Endometrial microvascular endothelial cells (primary cell): Measurements from ENCODE around the gene KLHL7. TPM values are rescaled to one million over a fixed set of nuclear protein-coding genes. Genes with fewer than 3 reads are reported as not detected.
"Not testable (repeated sequence)": the region's sequence is repeated elsewhere in the genome, so short reads cannot be mapped to it uniquely, and the experiment has no call there.

ENCODE experiments used
- in situ Hi-C: cut with HindIII; loops from 2 replicates; pipeline ENCODE4 v1.10.0; 2017; ENCODE audit warnings: low sequenced_read_pairs, low pct_unique_long_range_greater_than_20kb; ENCODE audit errors: inconsistent ontology term
- total RNA-seq: library from RNA; depleted of rRNA; stranded (reverse); fragments of >200 nt; gene quantifications from one replicate; pipeline ENCODE4 v1.2.3, GENCODE V29; 2015; ENCODE audit errors: inconsistent ontology term

KLHL7 gene
- total RNA-seq, 1 donor from 2014 or later, result 29.5 TPM

- in situ Hi-C loops, result no loop called here
Measured at GRCh38 chr7:23207021-23207420, 101.4 kb downstream of the KLHL7 start.

DNA sequence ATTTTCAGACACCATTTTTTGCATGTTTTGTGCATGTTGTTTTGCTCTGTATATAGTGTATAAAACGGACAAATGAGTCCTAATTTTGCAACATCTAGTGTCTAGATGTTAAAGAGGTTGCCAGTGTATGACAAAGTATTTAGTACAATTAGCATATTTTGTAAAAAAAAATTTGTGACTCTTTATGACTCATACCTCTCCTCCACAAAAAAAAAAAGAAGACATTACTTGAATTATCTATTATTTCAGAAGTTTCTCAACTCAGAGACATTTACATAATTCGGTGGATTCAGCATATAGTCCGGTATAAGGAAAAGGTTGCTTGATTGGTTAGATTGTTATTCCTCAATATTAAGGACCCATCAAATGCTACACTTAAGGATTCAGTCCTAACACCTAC is 102.3 kb downstream of the KLHL7 start:
- in situ Hi-C loops, result no loop called here

- in situ Hi-C loops, result no loop called here
Measured at GRCh38 chr7:23208316-23208715, 102.7 kb downstream of the KLHL7 start.

DNA sequence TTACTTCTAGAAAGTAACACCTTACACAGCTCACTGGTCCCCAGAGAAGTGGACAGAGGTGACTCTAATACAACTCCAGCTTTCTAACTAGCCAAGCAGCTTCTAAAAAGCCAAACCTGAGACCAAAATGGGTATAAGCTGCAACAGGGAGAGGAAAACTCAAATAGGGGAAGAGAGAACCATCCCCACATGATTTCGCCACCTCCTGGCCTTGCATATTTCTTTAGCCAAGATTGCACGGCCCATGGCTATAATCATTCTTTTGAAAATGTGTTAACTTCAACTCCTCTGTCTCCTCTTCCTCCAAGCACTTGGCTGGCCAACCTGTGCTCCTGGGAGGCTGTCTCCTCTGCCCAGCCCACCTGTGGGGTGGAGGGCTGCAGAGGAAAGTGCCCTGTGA is 104.9 kb downstream of the KLHL7 start:
- in situ Hi-C loops, result no loop called here

DNA sequence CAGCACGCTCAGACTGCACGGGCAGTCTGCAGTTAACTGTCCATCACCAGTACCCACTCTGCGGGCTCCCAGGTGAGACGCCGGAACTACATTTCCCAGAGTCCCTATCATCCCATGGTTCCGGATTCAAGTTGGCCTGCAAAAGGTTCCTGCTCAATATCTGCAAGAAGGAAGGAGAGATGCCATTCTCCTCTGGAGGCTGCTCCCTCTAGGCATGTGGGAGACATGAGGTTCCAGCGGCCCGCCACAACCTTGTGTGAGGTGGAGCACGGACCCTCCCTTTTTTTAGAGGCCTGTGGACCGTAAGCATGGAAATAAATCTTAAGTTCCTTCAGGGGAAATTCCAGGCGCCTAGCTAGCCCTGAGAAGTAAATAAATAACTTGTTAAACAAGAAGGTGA is 106.0 kb downstream of the KLHL7 start:
- in situ Hi-C loops, result no loop called here

- in situ Hi-C loops, result no loop called here
Measured at GRCh38 chr7:23212395-23212794, 106.8 kb downstream of the KLHL7 start.

DNA sequence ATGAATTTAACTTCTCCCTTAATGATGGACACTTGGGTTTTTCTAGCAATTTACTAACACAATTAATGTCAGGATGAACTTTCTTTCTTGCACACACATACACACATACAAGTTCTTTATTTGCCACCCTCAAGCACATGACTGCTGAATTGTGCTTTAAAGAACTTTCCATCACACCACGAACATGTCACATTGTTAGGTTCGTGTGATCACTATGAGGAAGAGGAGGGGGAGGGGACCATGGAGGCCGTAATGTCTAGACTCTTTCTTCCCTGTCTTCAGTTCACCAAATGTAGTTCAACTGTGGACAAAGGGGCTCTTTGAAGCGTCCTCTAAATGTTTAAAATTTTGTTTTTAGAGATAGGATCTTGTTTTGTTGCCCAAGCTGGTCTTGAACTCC is 107.3 kb downstream of the KLHL7 start:
- in situ Hi-C loops, result no loop called here

GRCh38 chr7:23213755-23214154 is 108.2 kb downstream of the KLHL7 start:
- in situ Hi-C loops, result no loop called here

- in situ Hi-C loops, result no loop called here
Measured at GRCh38 chr7:23214423-23214822, 108.8 kb downstream of the KLHL7 start.

- in situ Hi-C loops, result no loop called here
Measured at GRCh38 chr7:23214938-23215337, 109.4 kb downstream of the KLHL7 start.

DNA sequence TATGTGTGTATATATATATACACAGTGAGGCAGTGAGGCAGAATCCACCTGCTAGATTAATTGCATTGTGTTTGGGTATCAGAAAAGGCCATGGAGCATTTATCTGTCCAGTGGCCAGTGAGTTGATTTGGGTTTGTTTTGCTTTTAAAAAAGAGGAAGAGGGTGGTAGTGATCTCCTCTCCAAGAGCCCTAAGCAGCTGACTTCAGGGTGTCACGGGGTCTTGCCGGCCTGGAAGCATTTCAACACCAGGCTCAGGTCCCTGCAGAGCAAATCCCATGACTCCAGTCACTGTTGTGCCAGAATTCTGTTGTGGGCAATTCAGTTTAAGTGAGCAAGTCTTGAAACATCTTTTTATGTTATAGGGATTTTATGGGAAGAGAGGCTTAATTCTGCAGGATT is 110.4 kb downstream of the KLHL7 start:
- in situ Hi-C loops, result no loop called here

DNA sequence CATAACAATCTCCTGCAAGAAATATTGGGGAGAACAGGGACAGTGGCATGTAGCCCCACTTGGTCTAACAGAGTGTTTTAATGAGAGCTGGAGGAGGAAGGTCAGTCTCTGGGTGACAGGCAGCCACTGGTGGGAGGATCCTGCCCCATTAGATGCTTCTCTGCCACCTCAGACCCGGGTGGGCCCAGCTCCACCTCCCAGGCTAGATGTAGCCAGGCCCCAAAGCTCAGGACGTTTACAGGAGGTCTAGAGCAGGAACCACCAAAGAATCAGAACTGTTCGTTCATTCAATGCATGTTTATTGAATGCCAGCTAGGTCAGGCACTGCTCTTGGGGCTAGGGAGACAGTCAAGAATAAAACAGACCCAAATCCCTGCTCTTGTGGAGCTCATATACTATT is 112.6 kb downstream of the KLHL7 start:
- in situ Hi-C loops, result no loop called here

DNA sequence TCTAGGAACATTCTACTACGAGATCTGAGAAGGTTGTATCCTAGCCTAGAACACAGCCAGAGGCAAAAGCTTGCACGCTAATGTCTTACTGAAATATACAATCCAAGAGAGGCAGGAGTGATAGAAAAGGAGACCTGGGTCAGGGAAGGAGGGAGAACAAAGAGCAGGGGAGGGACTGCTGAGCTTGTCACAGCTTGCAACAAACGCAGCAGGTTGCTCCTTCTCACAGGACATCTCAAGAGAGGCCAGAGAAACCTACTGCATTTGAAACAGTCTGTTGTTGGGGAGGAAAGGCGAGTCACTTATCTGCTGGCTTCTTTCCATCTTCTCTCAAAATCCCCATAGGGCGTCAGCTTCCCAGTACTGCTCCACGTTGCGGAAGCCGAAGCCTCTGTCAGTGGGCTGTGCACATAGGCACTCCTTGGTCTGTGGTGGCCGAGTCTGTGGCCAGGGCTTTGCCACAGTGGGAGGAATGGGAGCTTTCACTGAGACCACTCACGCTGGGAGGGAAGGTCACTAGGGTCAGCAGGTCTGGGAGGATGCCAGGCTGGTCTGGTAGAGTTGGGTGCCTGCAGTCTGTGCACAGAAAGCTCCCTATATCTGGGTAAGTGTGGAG is 115.2 kb downstream of the KLHL7 start:
- in situ Hi-C loops, result no loop called here

- in situ Hi-C loops, result no loop called here
Measured at GRCh38 chr7:23222439-23223030, 117.0 kb downstream of the KLHL7 start.

GRCh38 chr7:23224364-23224763 is 118.8 kb downstream of the KLHL7 start:
- in situ Hi-C loops, result not testable (repeated sequence)

- in situ Hi-C loops, result no loop called here
Measured at GRCh38 chr7:23226844-23227450, 121.4 kb downstream of the KLHL7 start.

Other genes starting within 250 kb of the KLHL7 start
- gene HYCC1, start 91.7 kb upstream of the KLHL7 start, total RNA-seq, result 59.3 TPM
- gene NUP42, start 76.3 kb downstream of the KLHL7 start, total RNA-seq, result 48.2 TPM
- gene GPNMB, start 141.0 kb downstream of the KLHL7 start, total RNA-seq, result 1.0 TPM
- 77.7 TPM for gene MALSU1, start 193.6 kb downstream of the KLHL7 start, total RNA-seq